ENCODE results near the gene MAGI2. TPM values are rescaled to one million over a fixed set of nuclear protein-coding genes. Genes with fewer than 3 reads are reported as not detected.

The MAGI2 gene
- total RNA-seq, 2 experiments from 2014 or later, result 0.03 to 0.17 TPM

DNA sequence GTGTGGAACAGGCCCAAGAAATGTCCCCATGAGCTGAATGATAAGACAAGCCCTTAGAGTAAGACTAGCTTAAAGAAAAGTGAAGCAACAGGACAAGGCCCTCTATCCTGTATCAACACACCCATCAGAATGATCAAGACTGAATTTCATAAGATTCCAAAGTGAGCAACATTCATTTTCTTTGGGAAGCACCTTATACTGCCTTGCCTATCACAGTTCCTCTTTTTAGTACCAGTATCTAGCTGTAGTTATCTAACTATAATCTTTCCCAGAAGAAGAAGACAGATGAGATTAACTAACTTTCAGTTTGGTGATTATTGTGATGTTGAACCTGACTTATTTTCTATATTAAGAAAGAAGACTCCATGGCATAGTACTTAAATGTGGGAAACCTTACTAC, 1263.7 kb downstream of the MAGI2 start:
- intact Hi-C loops (cut with micrococcal nuclease; ENCODE audit: unreplicated experiment), result no loop called here
- Histone ChIP-seq H2AFZ (ENCODE audit: low read length) (no peak overlapping the region), H3K4me2 (ENCODE audit: low read length) (no peak overlapping the region), H4K20me1 (ENCODE audit: insufficient read depth, low read length) (no peaks in the 10 kb centered on the region), H3K27ac (ENCODE audit: low read depth, low read length, poor library complexity, severe bottlenecking) (no peak overlapping the region), H3K9me2 (ENCODE audit: insufficient read depth, low read length) (no peaks in the 10 kb centered on the region), H3K9me3 (ENCODE audit: low read length) (no peaks in the 10 kb centered on the region), H3K36me3 (ENCODE audit: insufficient read depth, low read length) (no peaks in the 10 kb centered on the region), H3K4me1 (ENCODE audit: insufficient read depth, low read length, poor library complexity, severe bottlenecking) (no peaks in the 10 kb centered on the region), H3K79me2 (ENCODE audit: insufficient read depth, low read depth, low read length) (no peaks in the 10 kb centered on the region), H3K4me3 (ENCODE audit: low read depth, low read length, poor library complexity, severe bottlenecking) (no peak overlapping the region)
- DNase-seq (ENCODE audit: low spot score), result no peak
- CTCF ChIA-PET (ENCODE audit: unreplicated experiment), result no interaction called here
- POLR2A ChIA-PET, result interaction anchor here (1.3 kb wide), 1 partner anchor 14 kb away, joined by 3 read pairs; no protein-coding TSS in a partner anchor
- TF ChIP-seq, protein P1, sequence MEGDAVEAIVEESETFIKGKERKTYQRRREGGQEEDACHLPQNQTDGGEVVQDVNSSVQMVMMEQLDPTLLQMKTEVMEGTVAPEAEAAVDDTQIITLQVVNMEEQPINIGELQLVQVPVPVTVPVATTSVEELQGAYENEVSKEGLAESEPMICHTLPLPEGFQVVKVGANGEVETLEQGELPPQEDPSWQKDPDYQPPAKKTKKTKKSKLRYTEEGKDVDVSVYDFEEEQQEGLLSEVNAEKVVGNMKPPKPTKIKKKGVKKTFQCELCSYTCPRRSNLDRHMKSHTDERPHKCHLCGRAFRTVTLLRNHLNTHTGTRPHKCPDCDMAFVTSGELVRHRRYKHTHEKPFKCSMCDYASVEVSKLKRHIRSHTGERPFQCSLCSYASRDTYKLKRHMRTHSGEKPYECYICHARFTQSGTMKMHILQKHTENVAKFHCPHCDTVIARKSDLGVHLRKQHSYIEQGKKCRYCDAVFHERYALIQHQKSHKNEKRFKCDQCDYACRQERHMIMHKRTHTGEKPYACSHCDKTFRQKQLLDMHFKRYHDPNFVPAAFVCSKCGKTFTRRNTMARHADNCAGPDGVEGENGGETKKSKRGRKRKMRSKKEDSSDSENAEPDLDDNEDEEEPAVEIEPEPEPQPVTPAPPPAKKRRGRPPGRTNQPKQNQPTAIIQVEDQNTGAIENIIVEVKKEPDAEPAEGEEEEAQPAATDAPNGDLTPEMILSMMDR (conservative IDR thresholded peaks at IDR 0.05; ENCODE audit: low read length), result no peak
- no peak for TF ChIP-seq EZH2phosphoT487 (IDR thresholded peaks at IDR 0.05; ENCODE audit: borderline replicate concordance, low read depth, low read length)
- no TSS peak for BruUV-seq (replicated peaks)

DNA sequence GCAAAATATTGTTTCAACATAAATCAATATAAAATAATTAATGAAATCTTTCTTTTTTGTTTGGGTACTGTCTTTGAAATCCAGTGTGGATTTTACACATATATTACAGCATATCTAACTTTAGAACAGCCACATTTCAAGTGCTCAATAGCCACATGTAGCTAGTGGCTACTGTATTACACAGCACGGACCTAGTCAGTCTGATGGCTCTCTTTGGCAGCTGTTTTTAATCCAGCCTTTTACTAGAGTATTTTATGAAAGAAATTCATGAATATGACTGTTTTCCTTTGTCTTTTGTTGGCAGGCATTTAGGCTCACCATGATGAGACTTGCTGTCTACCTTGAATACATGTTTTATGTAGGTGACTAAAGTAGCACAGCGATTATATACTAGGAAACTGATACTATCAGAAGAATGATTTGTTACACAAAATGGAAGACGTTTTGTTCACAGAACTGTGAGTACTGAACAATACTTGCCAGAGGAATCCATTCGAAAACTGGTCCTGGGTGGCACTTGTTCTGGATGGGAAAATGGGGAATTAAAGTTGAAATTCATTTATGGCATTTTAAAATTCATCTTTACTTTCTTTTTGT, 1268.2 kb downstream of the MAGI2 start:
- Histone ChIP-seq H3K4me1 (ENCODE audit: insufficient read depth, low read length, poor library complexity, severe bottlenecking) (no peaks in the 10 kb centered on the region), H3K79me2 (ENCODE audit: insufficient read depth, low read depth, low read length) (no peaks in the 10 kb centered on the region), H3K4me3 (ENCODE audit: low read depth, low read length, poor library complexity, severe bottlenecking) (no peak overlapping the region), H3K27ac (ENCODE audit: low read depth, low read length, poor library complexity, severe bottlenecking) (no peak overlapping the region), H3K9me3 (ENCODE audit: low read length) (no peaks in the 10 kb centered on the region), H3K9me2 (ENCODE audit: insufficient read depth, low read length) (no peaks in the 10 kb centered on the region), H3K36me3 (ENCODE audit: insufficient read depth, low read length) (no peaks in the 10 kb centered on the region), H3K4me2 (ENCODE audit: low read length) (no peak overlapping the region), H2AFZ (ENCODE audit: low read length) (no peak overlapping the region), H4K20me1 (ENCODE audit: insufficient read depth, low read length) (no peaks in the 10 kb centered on the region)
- ChIA-PET POLR2A (interaction anchor here (1.1 kb wide), 1 partner anchor 14 kb away, joined by 3 read pairs; no protein-coding TSS in a partner anchor), CTCF (ENCODE audit: unreplicated experiment) (no interaction called here)
- intact Hi-C loops (cut with micrococcal nuclease; ENCODE audit: unreplicated experiment), result no loop called here
- TF ChIP-seq, protein P1 (conservative IDR thresholded peaks at IDR 0.05; ENCODE audit: low read length), result no peak
- TF ChIP-seq EZH2phosphoT487 (IDR thresholded peaks at IDR 0.05; ENCODE audit: borderline replicate concordance, low read depth, low read length), result no peak
- BruUV-seq (replicated peaks), result no TSS peak
- DNase-seq (ENCODE audit: low spot score), result no peak

GRCh38 chr7:78184299-78184698, 1269.2 kb downstream of the MAGI2 start:
- no peak overlapping the region for H3K27ac ChIP-seq (ENCODE audit: low read depth, low read length, poor library complexity, severe bottlenecking)
- H2AFZ ChIP-seq (ENCODE audit: low read length), result no peak overlapping the region
- CTCF ChIA-PET (ENCODE audit: unreplicated experiment), result no interaction called here
- H3K9me2 ChIP-seq (ENCODE audit: insufficient read depth, low read length), result no peaks in the 10 kb centered on the region
- H3K4me3 ChIP-seq (ENCODE audit: low read depth, low read length, poor library complexity, severe bottlenecking), result no peak overlapping the region
- POLR2A ChIA-PET, result interaction anchor here (0.5 to 1.1 kb wide), 4 partner anchors 15 to 808 kb away, joined by 3 to 6 read pairs (median 4); no protein-coding TSS in a partner anchor
- no peaks in the 10 kb centered on the region for H3K4me1 ChIP-seq (ENCODE audit: insufficient read depth, low read length, poor library complexity, severe bottlenecking)
- no peaks in the 10 kb centered on the region for H3K79me2 ChIP-seq (ENCODE audit: insufficient read depth, low read depth, low read length)
- DNase-seq (ENCODE audit: low spot score), result no peak
- H3K4me2 ChIP-seq (ENCODE audit: low read length), result no peak overlapping the region
- H3K9me3 ChIP-seq (ENCODE audit: low read length), result no peaks in the 10 kb centered on the region
- TF ChIP-seq, protein P1 (conservative IDR thresholded peaks at IDR 0.05; ENCODE audit: low read length), result no peak
- TF ChIP-seq EZH2phosphoT487 (IDR thresholded peaks at IDR 0.05; ENCODE audit: borderline replicate concordance, low read depth, low read length), result no peak
- H4K20me1 ChIP-seq (ENCODE audit: insufficient read depth, low read length), result no peaks in the 10 kb centered on the region
- no TSS peak for BruUV-seq (replicated peaks)
- intact Hi-C loops (cut with micrococcal nuclease; ENCODE audit: unreplicated experiment), result no loop called here
- no peaks in the 10 kb centered on the region for H3K36me3 ChIP-seq (ENCODE audit: insufficient read depth, low read length)
